Hematopoietic multipotent progenitor cell treated with erythropoietin and hydrocortisone succinate and interleukin-3 and kit ligand, for 6 days (in vitro differentiated cells): Measurements from ENCODE around the gene NIT2.
"Not testable (repeated sequence)": the region's sequence is repeated elsewhere in the genome, so short reads cannot be mapped to it uniquely, and the experiment has no call there.

Experiments used
- DNase-seq: peaks from one replicate; pipeline ENCODE4 v3.0.0-alpha.2; 2015

NIT2 gene

DNA sequence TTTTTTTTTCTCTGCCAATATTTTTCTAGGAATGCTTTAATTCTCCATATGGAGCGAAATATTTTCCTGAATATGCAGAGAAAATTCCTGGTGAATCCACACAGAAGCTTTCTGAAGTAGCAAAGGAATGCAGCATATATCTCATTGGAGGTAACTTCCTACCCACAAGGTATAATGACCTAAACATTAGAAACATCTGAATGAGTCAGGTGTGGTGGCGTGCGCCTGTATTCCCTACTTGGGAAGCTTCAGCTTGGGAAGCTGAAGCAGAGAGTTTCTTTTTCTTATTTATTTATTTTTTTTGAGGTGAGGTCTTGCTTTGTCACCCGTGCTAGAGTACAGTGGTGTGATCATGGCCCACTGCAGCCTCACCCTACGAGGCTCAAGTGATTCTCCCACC, 5.2 kb downstream of the NIT2 start:
- DNase-seq, result no peak

DNA sequence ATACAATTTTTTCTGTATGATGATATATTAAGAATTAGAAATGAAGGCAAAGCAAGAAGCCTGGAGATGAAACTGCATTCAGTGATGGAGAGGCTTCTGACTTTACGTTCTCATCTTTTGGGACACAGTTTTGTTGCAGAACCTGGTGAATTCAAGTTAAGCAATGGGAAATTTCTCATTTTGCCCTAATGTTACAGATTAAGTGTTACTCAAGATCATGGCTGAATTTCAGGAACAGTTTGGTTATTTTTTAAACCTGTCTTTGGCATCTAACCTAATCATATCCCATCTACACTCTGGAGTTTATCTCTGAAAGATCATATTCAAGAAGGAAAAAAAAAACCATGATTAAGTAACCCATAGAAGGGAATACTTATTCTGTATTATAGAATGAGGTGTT, 6.0 kb downstream of the NIT2 start:
- no peak for DNase-seq

DNA sequence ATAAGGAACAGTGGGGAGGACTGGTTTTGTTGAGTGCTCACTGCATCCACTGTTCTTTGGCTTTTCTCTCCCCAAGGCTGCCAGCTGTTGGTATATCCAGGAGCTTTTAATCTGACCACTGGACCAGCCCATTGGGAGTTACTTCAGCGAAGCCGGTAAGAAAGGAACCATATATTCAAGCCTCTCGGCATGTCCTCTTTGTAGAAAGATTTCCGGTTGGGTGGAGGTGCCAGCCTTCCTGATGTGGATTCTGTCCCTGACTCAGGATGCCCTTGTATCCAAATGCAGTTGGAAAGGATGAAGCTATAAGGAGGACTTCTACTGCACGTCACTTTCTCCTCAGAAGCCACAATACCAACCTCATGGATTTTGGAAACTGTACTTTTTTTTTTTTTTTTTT, 14.2 kb downstream of the NIT2 start:
- DNase-seq, result no peak

DNA sequence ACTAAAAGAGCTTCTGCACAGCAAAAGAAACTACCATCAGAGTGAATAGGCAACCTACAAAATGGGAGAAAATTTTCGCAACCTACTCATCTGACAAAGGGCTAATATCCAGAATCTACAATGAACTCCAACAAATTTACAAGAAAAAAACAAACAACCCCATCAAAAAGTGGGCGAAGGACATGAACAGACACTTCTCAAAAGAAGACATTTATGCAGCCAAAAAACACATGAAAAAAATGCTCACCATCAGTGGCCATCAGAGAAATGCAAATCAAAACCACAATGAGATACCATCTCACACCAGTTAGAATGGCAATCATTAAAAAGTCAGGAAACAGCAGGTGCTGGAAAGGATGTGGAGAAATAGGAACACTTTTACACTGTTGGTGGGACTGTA, 17.2 kb downstream of the NIT2 start:
- DNase-seq, result not testable (repeated sequence)

DNA sequence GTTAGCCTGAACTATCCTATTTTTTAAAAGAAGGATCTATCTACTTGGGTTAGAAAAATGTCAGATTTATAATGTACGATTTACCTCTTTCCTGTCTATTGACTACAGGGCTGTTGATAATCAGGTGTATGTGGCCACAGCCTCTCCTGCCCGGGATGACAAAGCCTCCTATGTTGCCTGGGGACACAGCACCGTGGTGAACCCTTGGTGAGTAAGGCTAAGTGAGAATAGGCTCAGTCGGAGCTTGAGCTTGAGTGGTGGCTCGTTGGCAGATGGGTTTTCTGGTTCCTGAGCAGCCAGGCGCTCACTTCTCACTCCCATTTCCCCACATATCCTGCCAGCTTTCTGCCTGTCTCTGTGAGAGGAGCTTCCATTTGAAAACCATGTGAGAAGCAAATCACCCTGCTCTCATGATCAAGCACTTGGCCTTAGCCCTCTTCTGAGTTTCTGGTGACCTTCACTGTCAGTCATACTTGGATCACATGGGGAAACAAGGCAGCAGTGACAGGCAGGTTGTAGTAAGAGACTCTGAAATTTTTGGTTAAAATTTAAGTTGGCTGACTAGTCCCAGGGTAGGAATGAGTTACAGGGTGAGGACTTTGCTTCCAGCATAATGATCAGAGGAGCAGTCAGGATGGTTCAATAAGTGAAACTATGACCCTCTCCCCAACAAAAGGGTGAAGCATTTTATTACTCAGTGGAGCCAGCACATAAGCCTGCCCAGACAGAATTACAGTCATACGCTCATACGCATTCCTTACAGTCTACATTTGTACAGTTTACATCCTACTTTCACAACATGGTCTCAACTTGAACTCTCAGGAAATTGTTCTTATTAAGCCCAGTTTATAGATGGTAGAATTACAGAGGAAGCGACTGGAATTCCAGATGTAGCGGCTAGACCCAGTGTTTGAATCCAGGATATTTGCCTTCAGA, 18.0 kb downstream of the NIT2 start:
- no peak for DNase-seq

DNA sequence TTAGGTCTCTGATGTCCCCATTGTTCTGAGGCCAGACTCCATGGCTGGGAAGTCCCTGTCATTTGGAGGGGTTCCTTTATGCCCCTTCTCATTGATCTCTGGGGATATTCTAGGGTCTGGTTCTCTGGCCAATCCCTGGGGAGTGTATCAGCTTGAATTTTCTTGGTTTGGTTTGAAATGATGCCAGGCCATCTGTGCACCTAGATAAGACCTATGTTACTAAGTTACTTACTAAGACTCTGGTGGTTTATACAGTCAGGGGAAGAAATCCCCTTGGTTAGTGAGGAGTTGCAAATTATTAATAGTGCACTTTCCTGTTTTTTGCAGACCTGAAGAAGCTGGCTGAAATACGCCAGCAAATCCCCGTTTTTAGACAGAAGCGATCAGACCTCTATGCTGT, 20.3 kb downstream of the NIT2 start:
- peak; percentile 90 for DNase-seq

DNA sequence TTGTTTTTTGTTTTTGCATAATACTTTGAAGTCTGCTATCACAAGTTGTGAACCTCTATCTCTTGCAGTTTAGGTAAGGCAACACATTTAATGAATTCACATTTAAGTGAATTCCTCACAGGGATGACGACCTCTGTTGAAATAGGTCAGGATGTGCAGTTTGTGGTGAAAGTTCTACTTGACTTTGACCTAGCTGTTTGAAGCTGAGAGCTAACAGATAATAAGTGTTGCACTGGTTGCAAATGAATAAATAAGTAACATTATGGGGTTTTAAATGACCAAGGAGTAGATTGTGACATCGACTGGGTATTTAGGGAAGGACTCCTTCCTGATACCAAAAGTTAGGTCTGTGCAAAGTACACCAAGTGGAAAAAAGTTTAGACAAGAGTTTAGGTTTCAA, 23.9 kb downstream of the NIT2 start:
- DNase-seq, result no peak

DNA sequence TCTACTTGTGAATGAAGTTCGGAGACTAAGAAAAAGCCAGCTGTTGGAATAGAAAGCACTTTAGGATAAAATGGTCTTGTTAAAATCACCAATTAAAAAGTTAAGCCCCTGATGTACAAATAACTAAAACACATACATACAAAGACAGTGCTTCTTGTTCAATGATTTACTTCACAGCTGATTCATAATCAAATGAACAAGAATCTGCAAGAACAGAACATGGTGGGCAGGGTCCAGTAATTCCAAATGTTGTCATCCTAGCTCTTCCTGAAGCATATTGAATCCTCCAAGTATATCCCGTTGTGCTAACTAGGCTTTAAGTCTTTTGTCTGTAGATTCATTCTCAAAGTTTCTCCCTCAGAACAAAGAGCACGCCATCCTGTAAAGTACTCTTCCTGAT, 24.5 kb downstream of the NIT2 start:
- no peak for DNase-seq

DNA sequence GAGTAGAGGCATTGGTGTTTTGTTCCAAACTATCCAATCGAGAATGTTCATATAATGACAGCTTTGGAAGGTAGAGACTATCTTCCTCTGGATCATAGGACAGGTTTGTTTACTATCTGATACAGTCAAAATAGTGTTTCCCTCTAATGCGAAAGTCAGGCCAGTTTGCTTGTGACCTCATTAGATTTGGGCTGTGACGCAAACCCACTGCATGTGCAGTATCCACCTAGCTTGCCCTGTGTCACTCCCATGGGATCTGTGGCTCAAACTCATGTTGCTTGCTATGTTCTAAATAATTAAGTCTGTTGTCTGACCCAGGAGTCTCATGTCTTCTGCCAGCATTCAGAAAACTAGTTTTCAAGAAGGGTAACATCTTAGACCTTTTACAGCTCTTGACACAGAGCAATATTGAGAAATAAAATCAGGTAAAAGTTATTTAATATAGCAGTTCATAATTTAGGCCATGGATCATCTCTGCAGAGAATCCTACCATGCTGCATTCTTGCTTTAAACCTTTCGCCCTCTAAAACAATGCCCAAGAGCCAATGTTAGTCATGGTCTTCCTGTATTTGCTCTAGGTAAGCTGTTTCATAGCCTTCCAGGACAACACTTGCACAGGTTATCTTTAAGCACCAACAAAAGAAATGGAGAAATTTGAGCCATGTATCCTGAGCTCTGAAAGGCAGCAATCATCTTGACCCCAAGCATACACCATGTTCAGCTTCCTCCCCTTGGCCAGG, 26.4 kb downstream of the NIT2 start:
- DNase-seq, result no peak

DNA sequence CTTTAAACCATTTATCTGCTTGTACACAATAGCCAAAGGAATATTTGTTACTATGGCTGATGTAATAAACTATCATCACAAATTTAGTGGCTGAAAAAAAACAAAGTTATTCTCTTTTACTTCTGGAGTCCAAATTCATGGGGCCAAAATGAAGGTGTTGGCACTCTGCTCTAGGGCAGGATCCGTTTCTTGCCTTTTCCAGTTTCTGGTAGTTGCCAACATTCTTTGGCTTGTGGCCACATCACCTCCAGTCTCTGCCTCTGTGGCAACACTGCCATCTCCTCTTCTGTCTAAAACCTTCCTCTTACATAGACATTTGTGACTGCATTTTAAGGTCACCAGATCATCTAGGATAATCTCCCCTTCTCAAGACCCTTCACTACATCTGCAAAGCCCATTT, 27.3 kb downstream of the NIT2 start:
- DNase-seq, result no peak

DNA sequence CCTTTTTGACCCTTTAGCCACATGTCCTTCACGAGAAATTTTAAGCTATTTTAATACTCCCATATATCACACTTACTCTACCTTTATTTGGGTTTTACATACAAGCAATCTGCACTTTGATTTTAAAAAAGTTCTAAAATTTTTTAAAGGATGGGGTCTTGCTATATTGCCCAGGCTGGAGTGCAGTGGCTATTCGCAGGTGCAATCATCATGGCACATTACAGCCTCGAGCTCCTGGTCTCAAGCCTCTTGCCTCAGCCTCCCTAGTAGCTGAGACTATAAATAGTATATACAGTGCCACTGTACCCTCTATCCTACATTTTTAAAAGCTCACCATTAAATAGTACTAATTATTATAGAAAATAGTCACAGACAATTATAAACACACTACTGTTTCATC, 29.9 kb downstream of the NIT2 start:
- DNase-seq, result no peak

DNA sequence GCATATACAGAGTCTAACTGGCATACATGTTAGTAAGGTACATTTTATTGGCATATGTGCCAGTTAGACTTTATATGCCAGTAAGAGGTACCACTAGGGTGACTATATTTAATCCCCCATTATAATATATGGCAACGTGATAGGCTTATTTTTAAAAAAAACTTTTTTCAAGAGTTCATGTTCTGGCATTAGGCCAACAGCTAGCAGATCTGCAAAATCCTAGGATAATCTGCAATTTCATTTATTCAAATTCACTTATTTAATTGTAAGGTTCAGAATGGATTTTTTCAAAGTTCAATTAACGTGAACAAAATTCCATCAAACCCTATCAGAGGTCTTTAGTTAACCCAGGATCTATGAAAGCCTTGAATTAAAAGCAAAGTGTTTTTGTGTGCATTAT, 31.9 kb downstream of the NIT2 start:
- no peak for DNase-seq

DNA sequence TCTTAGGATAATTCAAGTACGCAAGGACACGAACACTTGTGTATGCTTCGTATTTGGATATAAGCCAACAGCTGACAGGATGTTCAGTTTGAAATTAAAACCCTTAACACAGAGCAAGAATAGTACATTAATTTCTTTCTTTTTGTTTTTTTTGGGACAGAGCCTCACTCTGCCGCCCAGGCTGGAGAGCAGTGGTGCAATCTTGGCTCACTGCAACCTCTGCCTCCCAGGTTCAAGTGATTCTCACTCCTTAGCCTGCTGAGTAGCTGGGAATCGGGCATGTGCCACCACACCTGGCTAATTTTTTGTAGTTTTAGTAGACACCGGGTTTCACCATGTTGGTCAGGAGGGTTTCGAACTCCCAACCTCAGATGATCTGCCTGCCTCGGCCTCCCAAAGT, 33.9 kb downstream of the NIT2 start:
- DNase-seq, result no peak

DNA sequence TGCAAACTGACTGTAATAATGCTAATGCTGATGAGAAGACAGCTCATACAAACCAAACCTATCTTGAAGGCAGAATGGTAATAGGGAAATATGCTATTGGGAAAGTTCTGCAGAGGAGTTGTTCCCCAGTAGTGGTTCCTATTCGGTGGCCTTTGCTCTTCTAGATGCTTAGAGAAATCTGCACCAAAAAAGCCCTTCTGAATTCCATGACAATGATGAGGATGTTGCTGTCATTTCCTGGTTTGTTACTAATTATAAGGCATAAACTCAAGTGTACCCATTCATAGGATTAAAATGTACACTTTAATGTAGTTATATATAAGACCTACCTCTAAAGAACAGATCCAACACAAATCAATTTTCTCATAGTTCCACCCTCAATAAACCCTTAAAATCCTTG, 36.2 kb downstream of the NIT2 start:
- DNase-seq, result no peak

DNA sequence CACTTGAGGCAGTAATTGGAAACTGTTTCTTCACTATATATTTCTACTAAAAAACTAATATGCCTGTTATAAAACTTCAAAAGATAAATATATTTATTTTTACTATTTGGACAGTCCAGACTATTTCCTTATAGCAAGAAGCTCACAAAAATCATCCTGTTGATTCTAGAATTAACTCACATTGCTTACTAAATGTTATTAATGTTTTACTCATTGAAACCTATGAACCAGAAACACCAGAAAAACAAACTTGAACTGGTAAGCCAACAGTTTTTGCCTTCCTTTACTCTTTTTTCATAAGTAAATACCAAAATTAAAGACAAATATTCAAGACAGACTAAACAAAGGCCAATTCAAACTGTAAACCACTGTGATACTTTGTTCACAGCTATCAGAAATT, 40.0 kb downstream of the NIT2 start:
- DNase-seq, result no peak

DNA sequence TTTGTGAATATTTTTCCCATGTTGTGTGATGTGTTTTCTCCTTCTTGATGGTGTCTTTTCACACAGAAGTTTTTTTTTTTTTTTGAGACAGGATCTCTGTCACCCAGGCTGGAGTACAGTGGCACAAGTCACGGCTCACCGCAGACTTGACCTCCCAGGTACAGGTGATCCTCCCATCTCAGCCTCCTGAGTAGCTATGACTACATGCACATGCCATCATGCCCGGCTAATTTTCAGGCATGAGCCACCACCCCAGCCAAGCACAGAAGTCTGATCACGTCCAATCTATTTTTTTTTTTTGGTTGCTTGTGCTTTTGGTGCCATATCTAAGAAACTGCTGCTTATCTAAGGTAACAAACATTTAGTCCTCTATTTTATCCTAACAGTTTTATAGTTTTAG, 41.7 kb downstream of the NIT2 start:
- no peak for DNase-seq

DNA sequence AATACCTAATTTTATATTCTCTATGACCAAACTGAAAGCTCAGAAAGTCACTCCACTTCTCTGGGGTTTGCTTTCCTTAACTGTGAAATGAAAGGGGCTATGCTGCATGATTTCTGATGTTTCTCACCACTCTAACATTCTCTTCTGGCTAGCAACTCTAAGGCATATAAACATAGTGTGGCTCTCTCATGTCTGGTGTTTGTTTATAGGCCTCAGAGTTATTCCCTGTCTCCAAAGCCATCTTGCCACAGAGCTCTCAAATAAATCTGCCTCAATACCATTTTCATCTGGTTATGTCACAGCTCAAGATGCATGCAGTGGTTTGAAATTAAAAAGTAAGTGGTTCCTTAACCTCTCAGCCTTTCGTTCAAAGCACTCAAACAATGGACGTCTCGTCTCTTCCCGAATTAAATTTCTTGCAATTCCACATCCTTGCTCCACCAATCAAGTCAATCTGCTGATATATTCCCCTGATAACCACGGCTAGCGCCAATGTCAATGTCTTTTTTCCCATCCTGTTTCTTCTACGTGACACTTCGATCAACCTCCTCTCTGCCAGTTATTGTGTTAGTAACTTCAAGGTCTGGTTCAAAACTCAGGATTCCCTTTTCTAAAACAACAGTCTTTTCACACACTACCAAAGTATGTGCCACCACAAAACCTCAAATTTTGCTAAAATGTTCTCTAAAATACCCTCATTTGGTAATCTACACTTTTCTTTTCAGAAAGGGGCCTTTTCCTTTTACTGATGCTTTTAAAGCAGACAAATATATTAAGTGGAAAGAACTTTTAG, 50.4 kb downstream of the NIT2 start:
- no peak for DNase-seq

DNA sequence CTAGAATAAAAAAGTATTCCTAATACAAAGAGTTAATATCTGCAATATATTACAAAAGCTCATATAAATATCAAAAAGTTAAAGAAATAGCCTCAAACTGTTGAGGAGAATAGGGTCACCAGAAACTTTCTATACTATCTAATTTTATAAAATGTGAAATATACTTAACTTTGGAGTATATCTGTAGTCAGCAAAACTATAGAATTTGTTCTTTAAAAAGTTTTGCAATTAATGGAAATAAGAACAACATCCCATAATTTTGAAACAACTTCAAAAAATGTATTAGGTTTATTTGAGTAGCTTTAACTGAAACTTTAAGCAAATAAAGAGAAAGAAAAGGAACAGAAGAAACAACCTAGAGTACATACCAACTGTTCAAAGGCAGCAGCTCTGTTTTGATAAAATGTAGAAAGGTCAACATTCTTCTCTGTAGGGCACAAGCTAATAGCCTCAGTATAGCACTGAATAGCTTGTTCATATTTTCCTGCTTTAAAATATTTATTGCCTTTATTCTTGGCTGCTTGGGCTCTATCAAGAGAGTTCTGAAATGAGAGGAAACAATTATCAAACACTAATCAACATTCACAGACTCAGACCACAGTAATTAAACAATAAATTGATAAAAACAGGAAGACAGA, 52.0 kb downstream of the NIT2 start:
- no peak for DNase-seq

DNA sequence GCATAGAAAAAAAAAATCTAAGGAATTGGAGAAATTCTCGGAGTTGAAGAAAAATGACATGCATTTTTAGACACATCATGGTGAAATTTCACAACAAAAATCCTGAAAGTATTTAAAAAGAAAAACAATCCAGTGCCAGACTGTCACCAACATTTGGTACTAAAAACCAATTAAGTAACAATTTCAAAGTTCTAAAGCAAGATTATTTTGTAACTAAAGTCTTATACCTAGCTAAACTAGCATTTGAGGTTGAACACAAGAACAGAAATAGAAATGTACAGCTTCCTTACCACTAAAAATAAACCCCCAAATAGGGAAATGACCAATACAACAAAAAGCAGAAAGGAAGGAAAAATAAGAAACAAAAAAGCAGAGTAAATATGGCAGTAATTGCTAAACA, 54.5 kb downstream of the NIT2 start:
- no peak for DNase-seq

DNA sequence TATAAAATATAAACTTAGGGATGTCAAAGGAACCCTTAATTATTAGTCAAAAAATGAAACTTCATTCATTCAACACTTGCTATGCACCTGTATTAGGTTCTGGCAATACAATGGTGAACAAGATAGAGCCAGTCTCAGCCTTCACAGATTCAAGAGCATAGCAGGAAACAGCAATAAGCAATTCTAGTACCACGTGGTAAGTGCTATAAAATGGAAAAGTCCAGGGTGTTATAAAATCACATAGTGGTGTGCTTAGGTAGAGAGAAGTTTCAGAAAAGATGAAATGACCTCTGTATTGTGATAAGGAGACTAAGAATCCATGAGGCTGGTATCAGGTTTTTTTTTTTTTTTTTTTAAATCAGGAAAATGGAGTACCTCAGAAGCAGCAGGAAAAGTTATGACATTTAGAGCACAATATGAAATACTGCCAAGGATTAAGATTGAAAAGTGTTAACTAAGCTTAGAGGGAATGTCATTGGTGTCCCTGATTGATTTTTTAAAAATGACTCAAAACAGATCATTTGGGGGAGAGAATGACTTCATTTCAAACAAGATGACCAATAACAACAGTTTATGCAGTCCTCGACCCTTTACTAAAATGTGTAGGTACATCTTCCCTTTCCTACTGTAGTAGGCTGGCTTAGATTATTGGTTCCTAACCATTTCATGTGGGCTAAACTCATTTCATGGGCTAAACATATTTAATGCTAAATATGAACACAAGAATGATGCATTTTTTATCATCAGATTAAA, 61.3 kb downstream of the NIT2 start:
- no peak for DNase-seq

DNA sequence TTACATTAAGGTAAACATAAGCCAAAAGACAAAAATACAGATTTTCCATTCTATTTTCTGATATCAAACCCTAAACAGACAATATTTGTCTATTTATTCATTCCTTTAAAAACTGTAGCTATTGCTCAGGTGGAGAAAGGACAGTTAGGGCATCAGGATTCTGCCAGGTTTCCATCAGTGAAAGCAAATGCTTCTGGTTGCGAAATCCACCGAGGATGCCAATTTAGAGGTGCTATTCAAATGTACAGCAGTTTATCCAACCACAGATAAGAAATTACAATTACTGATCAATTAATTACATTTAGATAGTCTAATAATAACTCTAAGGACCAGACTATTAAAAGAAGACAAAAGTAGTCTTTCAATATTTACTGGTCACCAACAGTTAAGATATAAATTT, 62.4 kb downstream of the NIT2 start:
- DNase-seq, result no peak

DNA sequence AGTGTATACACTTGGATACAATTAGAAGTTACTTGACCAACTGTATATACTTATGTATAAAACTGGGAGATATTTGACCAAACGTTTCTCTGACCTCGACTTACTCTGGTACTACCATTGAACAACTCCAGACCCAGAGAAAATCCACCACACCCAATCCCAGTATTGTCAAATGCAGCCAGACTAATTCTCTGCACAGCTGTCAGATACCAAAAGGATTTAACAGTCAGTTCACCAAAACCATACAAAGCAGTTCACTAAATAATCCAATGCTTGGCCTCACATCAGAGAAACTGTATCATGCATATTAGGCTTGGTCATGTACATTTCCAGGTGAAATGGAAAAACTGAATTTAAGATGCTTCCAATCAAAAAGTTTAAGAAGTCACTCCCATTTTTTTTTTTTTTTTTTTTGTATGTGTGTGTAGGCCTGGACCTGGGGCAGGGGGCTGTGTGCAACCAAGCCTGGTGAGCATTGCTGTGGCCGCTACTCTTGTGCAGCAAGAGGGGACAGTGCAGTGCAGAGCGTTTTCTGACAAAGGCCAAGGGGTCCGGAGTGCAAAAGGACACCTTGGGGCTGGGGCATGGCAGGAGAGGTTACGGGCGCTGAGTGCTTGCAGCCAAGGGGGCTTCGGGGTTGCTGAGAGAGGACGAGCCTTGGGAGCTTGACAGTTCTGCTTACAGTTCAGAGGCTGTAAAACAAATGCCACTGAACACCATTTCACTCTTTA, 64.9 kb downstream of the NIT2 start:
- no peak for DNase-seq
